ENCODE measurements around the gene DOK6.

The DOK6 gene

DNA sequence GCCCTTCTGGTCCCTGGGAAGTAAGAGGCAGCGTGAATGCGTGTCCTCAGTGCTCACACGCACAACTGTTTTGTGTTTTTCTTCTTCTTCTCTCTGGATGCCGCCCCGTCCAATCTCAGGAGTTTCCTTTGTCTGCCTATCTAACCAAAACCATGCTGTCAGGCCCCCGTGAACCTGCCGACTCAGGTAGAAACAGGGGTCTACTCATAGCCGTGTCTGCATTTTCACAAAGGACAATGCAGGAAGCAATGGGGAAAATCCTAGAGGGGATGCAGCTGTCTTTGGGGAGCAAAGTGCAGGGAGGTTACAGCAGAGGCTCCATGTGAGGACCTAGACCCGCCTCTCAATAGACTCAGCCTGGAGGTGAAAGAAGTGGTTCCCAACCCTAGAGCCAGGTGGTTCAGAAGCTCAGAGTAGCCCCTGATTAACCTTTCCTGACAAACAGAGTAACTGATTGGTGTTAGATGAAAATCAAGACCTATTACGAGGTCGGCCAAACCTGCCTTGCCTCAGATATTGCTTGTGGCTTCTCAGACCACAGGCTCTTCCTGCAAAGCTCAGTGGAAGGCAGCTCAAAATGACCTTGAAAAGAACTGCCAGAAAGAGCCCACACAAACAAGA, 497.7 kb downstream of the DOK6 start:
- no peak for DNase-seq (ENCODE audit: low read depth, low spot score)
